ENCODE results near the gene ST6GALNAC6. TPM values are rescaled to one million over a fixed set of nuclear protein-coding genes. Genes with fewer than 3 reads are reported as not detected.

ST6GALNAC6 gene
- total and polyA plus RNA-seq, 7 donors, result 35.6 to 125 (median 109) TPM

GRCh38 chr9:127942216-127943010, 43.0 kb upstream of the ST6GALNAC6 start:
- TF ChIP-seq EP300 (IDR thresholded peaks at IDR 0.05) (no peak), POLR2A (IDR thresholded peaks at IDR 0.05) (no peak), POLR2AphosphoS5 (IDR thresholded peaks at IDR 0.05) (peak in 1 of 4 donors; percentile 38), CTCF (IDR thresholded peaks at IDR 0.05) (peak; percentile 92 to 95 (median 94))
- WGBS, 2 donors, result 62 to 67% methylated on average over 18 of the region's 18 CpGs
- no peak overlapping the region for H3K4me3 ChIP-seq
- peaks cover 12 to 47% (median 23%) of the 10 kb centered on the region in 4 donors for H3K36me3 ChIP-seq
- H3K27ac ChIP-seq, result peak overlapping the region in 3 of 4 donors; percentile 45 to 53 (median 47)
- DNase-seq, result peak; percentile 91
- intact Hi-C loops (cut with DNase I), result loop anchor here (1.0 kb wide), 3 partner anchors 38 to 175 kb away; partner anchors contain the start of gene EEIG1
- no peaks in the 10 kb centered on the region for H3K27me3 ChIP-seq
- H3K4me1 ChIP-seq, result peaks cover 0 to 48% (median 45%) of the 10 kb centered on the region in 4 donors
- H3K9me3 ChIP-seq, result no peaks in the 10 kb centered on the region

DNA sequence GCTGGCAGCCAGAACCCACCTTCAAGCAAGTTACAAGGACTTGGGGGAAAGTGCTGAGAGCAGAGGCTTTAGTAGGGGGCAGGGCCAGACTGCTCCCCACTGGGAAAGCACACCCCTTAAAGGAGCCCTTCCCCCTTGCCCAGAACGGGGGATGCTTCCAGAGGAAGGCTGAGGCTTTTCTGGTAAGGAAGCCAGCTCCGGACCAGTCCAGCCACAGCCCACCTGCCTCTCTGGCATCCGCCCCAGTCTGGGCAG, 42.5 kb upstream of the ST6GALNAC6 start:
- Histone ChIP-seq H3K36me3 (peaks cover 12 to 47% (median 23%) of the 10 kb centered on the region in 4 donors), H3K9me3 (no peaks in the 10 kb centered on the region), H3K4me1 (peaks cover 0 to 52% (median 47%) of the 10 kb centered on the region in 4 donors), H3K27ac (peak overlapping the region in 3 of 4 donors; percentile 19 to 45 (median 31)), H3K27me3 (no peaks in the 10 kb centered on the region), H3K4me3 (no peak overlapping the region)
- TF ChIP-seq EP300 (IDR thresholded peaks at IDR 0.05) (no peak), CTCF (IDR thresholded peaks at IDR 0.05) (no peak), POLR2AphosphoS5 (IDR thresholded peaks at IDR 0.05) (no peak), POLR2A (IDR thresholded peaks at IDR 0.05) (no peak)
- no peak for DNase-seq
- intact Hi-C loops (cut with DNase I), result no loop called here
- WGBS, 2 donors, result 77 to 87% methylated on average over 3 of the region's 3 CpGs

DNA sequence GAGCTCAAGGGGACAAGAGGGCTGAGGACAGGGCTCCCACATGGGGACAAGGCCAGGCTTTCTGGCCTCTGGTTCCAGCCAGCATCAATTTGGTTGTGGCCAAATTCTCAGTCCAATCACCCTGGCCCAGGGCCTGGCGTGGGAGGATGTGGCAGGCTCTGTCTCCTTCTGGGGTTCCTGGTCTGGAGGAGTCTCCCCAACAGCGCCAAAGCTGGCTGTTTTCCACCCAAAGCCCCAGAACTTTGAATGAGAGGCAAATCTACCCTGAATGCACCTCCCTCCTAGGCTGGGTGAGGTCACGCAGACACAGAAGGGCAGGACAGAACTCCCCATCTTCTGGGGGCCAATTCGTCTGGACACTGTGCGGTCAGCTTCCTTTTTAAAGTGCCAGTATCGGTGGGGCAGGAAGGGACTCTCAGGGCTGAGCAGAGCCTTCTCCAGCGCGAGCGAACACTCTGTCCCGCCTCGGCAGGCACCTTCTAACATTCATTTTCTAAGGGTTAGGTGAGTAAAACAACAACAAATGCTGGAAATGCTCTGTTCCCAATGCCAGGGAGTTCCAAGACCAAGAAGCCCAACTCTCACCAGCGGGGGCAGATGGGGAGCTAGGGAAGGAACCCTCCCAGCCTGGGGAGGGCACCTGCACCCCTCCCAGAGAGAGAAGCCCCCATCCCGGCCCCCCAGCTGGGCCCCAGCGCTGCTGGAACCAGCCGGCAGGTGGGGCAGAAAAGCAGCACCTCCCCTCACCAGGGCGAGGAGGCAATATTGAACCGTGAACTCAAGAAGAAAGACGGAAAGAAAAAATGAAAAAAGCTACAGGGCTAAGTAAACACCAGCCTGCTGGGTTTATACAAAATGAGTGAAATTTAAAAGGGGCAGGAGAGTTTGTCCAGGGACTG, 41.9 kb upstream of the ST6GALNAC6 start:
- Histone ChIP-seq H3K4me3 (no peak overlapping the region), H3K27me3 (no peaks in the 10 kb centered on the region), H3K4me1 (peaks cover 0 to 52% (median 47%) of the 10 kb centered on the region in 4 donors), H3K27ac (peak overlapping the region in 1 of 4 donors; percentile 19), H3K36me3 (peaks cover 12 to 43% (median 23%) of the 10 kb centered on the region in 4 donors), H3K9me3 (no peaks in the 10 kb centered on the region)
- WGBS, 2 donors, result 84 to 86% methylated on average over 18 of the region's 18 CpGs
- no peak for DNase-seq
- intact Hi-C loops (cut with DNase I), result no loop called here
- no peak for TF ChIP-seq POLR2A (IDR thresholded peaks at IDR 0.05)
- TF ChIP-seq POLR2AphosphoS5 (IDR thresholded peaks at IDR 0.05), result no peak

- no peaks in the 10 kb centered on the region for H3K9me3 ChIP-seq
- no peak for DNase-seq
- no peak overlapping the region for H3K27ac ChIP-seq
- intact Hi-C loops (cut with DNase I), result no loop called here
- peaks cover 12 to 36% (median 23%) of the 10 kb centered on the region in 4 donors for H3K36me3 ChIP-seq
- no peak for TF ChIP-seq CTCF (IDR thresholded peaks at IDR 0.05)
- TF ChIP-seq POLR2A (IDR thresholded peaks at IDR 0.05), result no peak
- no peak for TF ChIP-seq EP300 (IDR thresholded peaks at IDR 0.05)
- no peak for TF ChIP-seq POLR2AphosphoS5 (IDR thresholded peaks at IDR 0.05)
- H3K4me3 ChIP-seq, result no peak overlapping the region
- WGBS, 2 donors, result 93 to 96% methylated on average over 4 of the region's 4 CpGs
- no peaks in the 10 kb centered on the region for H3K27me3 ChIP-seq
- peaks cover 0 to 52% (median 48%) of the 10 kb centered on the region in 4 donors for H3K4me1 ChIP-seq
Observed at GRCh38 chr9:127940593-127940992, 41.2 kb upstream of the ST6GALNAC6 start.

DNA sequence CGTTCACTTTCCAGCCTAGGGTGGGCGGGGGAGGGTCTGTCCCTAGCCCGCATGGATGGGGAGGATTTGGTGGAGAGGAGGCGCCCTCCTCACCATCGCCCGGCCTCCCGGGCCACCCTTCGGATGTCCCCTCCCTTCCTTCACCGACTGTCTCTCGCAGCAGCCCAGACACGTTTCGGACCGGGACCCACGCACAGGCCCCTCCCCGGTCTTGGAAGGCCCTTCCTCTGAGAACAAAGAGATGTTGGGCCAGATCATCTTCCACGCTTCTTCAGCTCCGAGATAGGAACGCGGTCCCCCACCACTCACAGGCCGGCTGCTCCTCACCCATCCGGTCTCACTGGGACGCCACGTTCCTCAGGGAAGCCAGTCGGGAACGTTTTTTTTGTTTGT, 38.9 kb upstream of the ST6GALNAC6 start:
- TF ChIP-seq POLR2AphosphoS5 (IDR thresholded peaks at IDR 0.05) (peak in 2 of 4 donors; percentile 4 to 42), CTCF (IDR thresholded peaks at IDR 0.05) (no peak), EP300 (IDR thresholded peaks at IDR 0.05) (no peak), POLR2A (IDR thresholded peaks at IDR 0.05) (no peak)
- Histone ChIP-seq H3K36me3 (peaks cover 0 to 30% (median 12%) of the 10 kb centered on the region in 4 donors), H3K9me3 (no peaks in the 10 kb centered on the region), H3K27me3 (no peaks in the 10 kb centered on the region), H3K4me1 (peaks cover 0 to 44% (median 39%) of the 10 kb centered on the region in 4 donors), H3K27ac (peak overlapping the region; percentile 66 to 77 (median 71)), H3K4me3 (peak overlapping the region; percentile 57 to 75 (median 72))
- intact Hi-C loops (cut with DNase I), result no loop called here
- DNase-seq, result no peak
- 32 to 44% methylated on average over 25 of the region's 25 CpGs for WGBS, 2 donors

Data from sigmoid colon (tissue), 7 donors.